ENCODE measurements around the gene RXFP3.

Gene RXFP3

DNA sequence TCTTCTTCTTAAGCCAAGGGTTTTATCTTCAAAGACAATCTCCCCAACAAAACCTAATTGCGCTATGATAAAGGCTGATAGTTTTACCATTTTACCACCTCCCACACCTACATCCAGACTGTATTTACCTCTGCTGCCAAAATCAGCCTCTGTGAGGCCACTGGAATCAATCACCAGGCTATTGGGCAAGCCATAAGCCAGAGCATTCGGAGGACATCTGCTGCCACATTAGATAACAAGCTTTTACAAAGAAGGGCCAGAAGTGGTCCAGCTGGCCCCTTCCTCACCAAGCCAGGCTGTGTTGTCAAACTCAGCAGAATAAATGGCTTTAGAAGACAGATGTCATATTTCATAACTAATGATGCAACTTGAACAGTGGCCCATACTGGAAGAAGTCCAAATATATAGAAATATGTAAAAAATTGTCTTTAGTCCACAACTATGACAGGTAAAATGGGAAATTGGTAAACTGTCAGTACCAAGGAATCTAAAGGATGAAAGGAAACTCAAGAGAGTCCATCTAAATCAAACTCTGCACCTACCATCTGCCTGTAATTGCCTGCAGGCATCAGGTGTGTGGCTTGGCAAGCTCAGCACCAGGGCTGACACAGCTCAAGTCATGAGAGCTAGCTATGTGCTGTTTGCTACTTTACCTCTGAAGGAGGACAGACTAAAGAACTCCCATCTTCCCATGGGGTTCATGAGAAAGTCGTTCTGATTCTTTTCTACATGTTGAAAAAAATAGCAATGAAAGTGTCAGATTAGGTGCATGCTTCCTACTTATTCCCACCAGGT is 32.2 kb downstream of the RXFP3 start:
- no peak overlapping the region for H3K4me3 ChIP-seq (ENCODE audit: low read depth in 1 of 2, low read length in 2 of 2)
- H3K27me3 ChIP-seq (ENCODE audit: control insufficient read depth in 1 of 2, insufficient read depth in 2 of 2, low read length in 2 of 2), result no peaks in the 10 kb centered on the region
- no peaks in the 10 kb centered on the region for H3K36me3 ChIP-seq (ENCODE audit: insufficient read depth, low read length)
- H3K9ac ChIP-seq (ENCODE audit: low read length), result no peak overlapping the region
- no peaks in the 10 kb centered on the region for H3K4me1 ChIP-seq (ENCODE audit: insufficient read depth, low read length)
- no peaks in the 10 kb centered on the region for H3K9me3 ChIP-seq (ENCODE audit: low read length)
- H3K27ac ChIP-seq (ENCODE audit: low read depth, low read length), result no peak overlapping the region

DNA sequence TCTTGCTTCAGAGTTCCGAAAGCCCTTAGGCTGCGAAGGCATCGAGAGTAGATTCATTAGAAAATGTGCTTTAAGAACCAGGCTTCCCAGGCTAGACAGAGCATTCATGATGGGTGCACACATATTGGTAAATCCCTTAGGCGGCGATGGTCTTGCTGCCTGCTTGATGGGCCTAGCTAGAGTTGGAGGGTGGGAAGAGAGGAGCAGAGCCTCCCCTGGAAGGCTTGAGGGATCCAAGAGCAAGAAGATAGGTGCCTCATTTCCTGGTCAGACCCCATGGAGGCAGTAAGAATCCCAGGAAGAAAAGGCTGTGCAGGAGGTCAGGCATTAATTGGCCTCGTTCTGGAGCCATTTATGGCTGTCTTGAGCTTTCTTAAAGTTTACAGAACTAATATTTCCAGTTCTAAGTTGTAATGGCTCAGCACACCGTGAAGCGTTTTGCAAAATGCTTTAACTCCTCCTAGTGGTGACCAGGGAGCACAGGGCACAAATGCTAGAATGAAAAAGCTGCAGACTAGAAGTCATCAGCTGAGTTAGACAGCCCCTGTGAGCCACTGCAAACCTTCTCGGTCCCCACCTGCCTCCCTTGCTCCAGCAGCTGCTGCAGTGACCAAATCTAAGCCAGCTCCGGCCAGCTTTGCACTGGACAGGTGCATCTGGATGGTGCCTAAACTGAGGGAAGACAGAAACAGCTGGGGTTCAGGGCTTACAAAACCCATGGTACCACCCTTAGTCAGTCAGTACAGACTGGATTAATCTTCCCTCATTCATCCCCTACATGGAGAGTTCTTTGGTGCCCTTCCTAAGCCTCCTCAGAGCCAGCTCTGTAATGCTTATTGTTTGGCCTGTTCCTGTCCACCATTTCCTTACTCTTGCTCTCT is 33.6 kb downstream of the RXFP3 start:
- H3K27me3 ChIP-seq (ENCODE audit: control insufficient read depth in 1 of 2, insufficient read depth in 2 of 2, low read length in 2 of 2), result no peaks in the 10 kb centered on the region
- no peak overlapping the region for H3K4me3 ChIP-seq (ENCODE audit: low read depth in 1 of 2, low read length in 2 of 2)
- H3K4me1 ChIP-seq (ENCODE audit: insufficient read depth, low read length), result no peaks in the 10 kb centered on the region
- no peak overlapping the region for H3K9ac ChIP-seq (ENCODE audit: low read length)
- H3K27ac ChIP-seq (ENCODE audit: low read depth, low read length), result no peak overlapping the region
- no peaks in the 10 kb centered on the region for H3K9me3 ChIP-seq (ENCODE audit: low read length)
- H3K36me3 ChIP-seq (ENCODE audit: insufficient read depth, low read length), result no peaks in the 10 kb centered on the region

GRCh38 chr5:33973271-33973670 is 37.1 kb downstream of the RXFP3 start:
- peaks cover 20% of the 10 kb centered on the region for H3K4me1 ChIP-seq (ENCODE audit: insufficient read depth, low read length)
- no peaks in the 10 kb centered on the region for H3K36me3 ChIP-seq (ENCODE audit: insufficient read depth, low read length)
- H3K27me3 ChIP-seq (ENCODE audit: control insufficient read depth in 1 of 2, insufficient read depth in 2 of 2, low read length in 2 of 2), result no peaks in the 10 kb centered on the region
- no peak overlapping the region for H3K9ac ChIP-seq (ENCODE audit: low read length)
- no peak overlapping the region for H3K4me3 ChIP-seq (ENCODE audit: low read depth in 1 of 2, low read length in 2 of 2)
- no peak overlapping the region for H3K27ac ChIP-seq (ENCODE audit: low read depth, low read length)
- H3K9me3 ChIP-seq (ENCODE audit: low read length), result no peaks in the 10 kb centered on the region

DNA sequence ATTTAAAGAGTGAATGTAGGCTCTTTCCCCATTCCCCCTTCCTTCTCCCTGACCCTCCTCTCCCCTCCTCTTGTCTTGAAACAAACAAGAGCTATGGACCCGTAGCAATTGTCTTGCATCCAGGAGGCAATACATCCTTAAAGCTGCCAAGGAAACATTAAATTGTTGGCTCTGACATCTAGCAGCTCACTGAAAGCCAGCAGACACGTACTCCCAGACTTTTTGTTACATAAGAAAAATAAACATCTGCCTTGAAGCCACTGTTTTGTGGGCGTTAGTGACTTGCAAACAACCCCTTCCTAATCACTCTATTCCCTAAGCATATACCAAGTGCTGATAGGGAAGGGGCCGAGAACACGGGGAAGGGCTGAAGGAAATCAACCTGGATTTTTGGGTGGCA is 39.7 kb downstream of the RXFP3 start:
- Histone ChIP-seq H3K27me3 (ENCODE audit: control insufficient read depth in 1 of 2, insufficient read depth in 2 of 2, low read length in 2 of 2) (no peaks in the 10 kb centered on the region), H3K27ac (ENCODE audit: low read depth, low read length) (peak overlapping the region; percentile 30), H3K4me3 (ENCODE audit: low read depth in 1 of 2, low read length in 2 of 2) (no peak overlapping the region), H3K4me1 (ENCODE audit: insufficient read depth, low read length) (peaks cover 20% of the 10 kb centered on the region), H3K9ac (ENCODE audit: low read length) (no peak overlapping the region), H3K36me3 (ENCODE audit: insufficient read depth, low read length) (no peaks in the 10 kb centered on the region), H3K9me3 (ENCODE audit: low read length) (no peaks in the 10 kb centered on the region)

DNA sequence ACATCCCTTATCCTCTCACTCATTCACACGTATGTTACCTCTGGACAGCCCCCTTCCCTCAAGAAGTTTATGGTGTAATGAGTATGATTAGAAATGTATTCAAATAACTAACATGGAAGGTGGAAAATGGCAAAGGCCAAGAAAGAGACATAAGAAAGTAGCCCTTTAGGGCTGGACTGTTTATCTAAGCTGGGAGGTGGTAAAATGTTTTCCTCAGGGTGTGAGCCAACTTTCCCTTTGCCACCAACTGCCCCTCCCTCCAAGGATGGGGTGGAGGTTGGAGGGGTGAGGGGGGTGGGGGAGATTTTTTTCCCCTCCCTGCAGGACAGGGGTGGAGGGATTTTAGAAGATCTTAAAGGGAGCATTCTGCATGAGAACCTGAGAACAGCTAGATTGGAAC is 40.1 kb downstream of the RXFP3 start:
- Histone ChIP-seq H3K4me3 (ENCODE audit: low read depth in 1 of 2, low read length in 2 of 2) (no peak overlapping the region), H3K9me3 (ENCODE audit: low read length) (no peaks in the 10 kb centered on the region), H3K27me3 (ENCODE audit: control insufficient read depth in 1 of 2, insufficient read depth in 2 of 2, low read length in 2 of 2) (no peaks in the 10 kb centered on the region), H3K9ac (ENCODE audit: low read length) (no peak overlapping the region), H3K36me3 (ENCODE audit: insufficient read depth, low read length) (no peaks in the 10 kb centered on the region), H3K27ac (ENCODE audit: low read depth, low read length) (peak overlapping the region; percentile 30), H3K4me1 (ENCODE audit: insufficient read depth, low read length) (peaks cover 20% of the 10 kb centered on the region)

- no peaks in the 10 kb centered on the region for H3K36me3 ChIP-seq (ENCODE audit: insufficient read depth, low read length)
- peaks cover 20% of the 10 kb centered on the region for H3K4me1 ChIP-seq (ENCODE audit: insufficient read depth, low read length)
- H3K9ac ChIP-seq (ENCODE audit: low read length), result no peak overlapping the region
- H3K9me3 ChIP-seq (ENCODE audit: low read length), result no peaks in the 10 kb centered on the region
- H3K27me3 ChIP-seq (ENCODE audit: control insufficient read depth in 1 of 2, insufficient read depth in 2 of 2, low read length in 2 of 2), result no peaks in the 10 kb centered on the region
- H3K4me3 ChIP-seq (ENCODE audit: low read depth in 1 of 2, low read length in 2 of 2), result no peak overlapping the region
- no peak overlapping the region for H3K27ac ChIP-seq (ENCODE audit: low read depth, low read length)
Measured at GRCh38 chr5:33978306-33978705, 42.1 kb downstream of the RXFP3 start.

DNA sequence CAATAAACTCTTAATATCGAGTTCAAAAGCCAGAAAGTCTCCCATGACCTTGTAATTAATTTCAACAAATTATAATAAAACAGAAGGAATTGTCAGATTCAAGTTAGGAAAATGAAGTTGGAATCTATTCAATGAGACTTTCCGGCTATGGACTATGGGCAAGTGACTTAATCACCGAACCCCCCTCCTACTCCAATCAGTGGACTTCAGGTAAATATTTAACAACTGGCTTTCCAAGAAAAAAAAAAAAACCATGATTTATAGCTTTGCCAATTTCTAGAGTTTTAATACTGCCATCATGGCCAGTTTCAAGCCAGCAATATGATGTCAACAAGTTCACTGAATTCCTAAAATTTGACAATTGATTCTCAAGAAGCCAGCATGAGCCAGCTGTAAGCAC is 43.8 kb downstream of the RXFP3 start:
- no peak overlapping the region for H3K9ac ChIP-seq (ENCODE audit: low read length)
- no peaks in the 10 kb centered on the region for H3K9me3 ChIP-seq (ENCODE audit: low read length)
- no peaks in the 10 kb centered on the region for H3K27me3 ChIP-seq (ENCODE audit: control insufficient read depth in 1 of 2, insufficient read depth in 2 of 2, low read length in 2 of 2)
- peaks cover 20% of the 10 kb centered on the region for H3K4me1 ChIP-seq (ENCODE audit: insufficient read depth, low read length)
- no peak overlapping the region for H3K27ac ChIP-seq (ENCODE audit: low read depth, low read length)
- H3K4me3 ChIP-seq (ENCODE audit: low read depth in 1 of 2, low read length in 2 of 2), result no peak overlapping the region
- H3K36me3 ChIP-seq (ENCODE audit: insufficient read depth, low read length), result no peaks in the 10 kb centered on the region

- no peaks in the 10 kb centered on the region for H3K9me3 ChIP-seq (ENCODE audit: low read length)
- H3K4me1 ChIP-seq (ENCODE audit: insufficient read depth, low read length), result peaks cover 8% of the 10 kb centered on the region
- no peak overlapping the region for H3K27ac ChIP-seq (ENCODE audit: low read depth, low read length)
- H3K27me3 ChIP-seq (ENCODE audit: control insufficient read depth in 1 of 2, insufficient read depth in 2 of 2, low read length in 2 of 2), result no peaks in the 10 kb centered on the region
- no peak overlapping the region for H3K4me3 ChIP-seq (ENCODE audit: low read depth in 1 of 2, low read length in 2 of 2)
- no peaks in the 10 kb centered on the region for H3K36me3 ChIP-seq (ENCODE audit: insufficient read depth, low read length)
- H3K9ac ChIP-seq (ENCODE audit: low read length), result no peak overlapping the region
Measured at GRCh38 chr5:33981408-33982162, 45.4 kb downstream of the RXFP3 start.

DNA sequence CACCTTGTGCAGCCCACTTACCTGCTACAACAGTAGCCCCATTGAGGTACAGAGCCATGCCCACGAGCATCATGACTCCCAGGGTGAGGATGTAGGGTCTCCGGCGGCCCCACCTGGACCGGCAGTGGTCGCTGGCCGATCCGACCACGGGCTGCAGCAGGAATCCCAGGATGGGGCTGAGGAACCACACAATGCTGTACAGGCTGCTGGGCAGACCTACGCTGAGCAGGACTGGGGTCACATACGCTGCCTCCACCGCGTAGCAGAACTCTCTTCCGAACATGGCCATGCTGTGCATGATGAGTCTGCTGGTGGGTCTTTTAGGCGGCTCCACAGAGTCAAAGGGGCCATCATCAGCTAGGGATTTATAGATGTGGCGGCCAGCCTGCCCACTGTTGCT is 48.0 kb downstream of the RXFP3 start:
- H3K27ac ChIP-seq (ENCODE audit: low read depth, low read length), result no peak overlapping the region
- H3K4me1 ChIP-seq (ENCODE audit: insufficient read depth, low read length), result no peaks in the 10 kb centered on the region
- H3K36me3 ChIP-seq (ENCODE audit: insufficient read depth, low read length), result peaks cover 13% of the 10 kb centered on the region
- no peaks in the 10 kb centered on the region for H3K9me3 ChIP-seq (ENCODE audit: low read length)
- H3K27me3 ChIP-seq (ENCODE audit: control insufficient read depth in 1 of 2, insufficient read depth in 2 of 2, low read length in 2 of 2), result no peaks in the 10 kb centered on the region
- H3K4me3 ChIP-seq (ENCODE audit: low read depth in 1 of 2, low read length in 2 of 2), result no peak overlapping the region
- no peak overlapping the region for H3K9ac ChIP-seq (ENCODE audit: low read length)

- Histone ChIP-seq H3K4me1 (ENCODE audit: insufficient read depth, low read length) (no peaks in the 10 kb centered on the region), H3K9ac (ENCODE audit: low read length) (no peak within 1 kb of the TSS), H3K27me3 (ENCODE audit: control insufficient read depth in 1 of 2, insufficient read depth in 2 of 2, low read length in 2 of 2) (no peaks in the 10 kb centered on the region), H3K9me3 (ENCODE audit: low read length) (no peaks in the 10 kb centered on the region), H3K4me3 (ENCODE audit: low read depth in 1 of 2, low read length in 2 of 2) (no peak within 1 kb of the TSS), H3K27ac (ENCODE audit: low read depth, low read length) (no peak within 1 kb of the TSS), H3K36me3 (ENCODE audit: insufficient read depth, low read length) (peaks cover 14% of the 10 kb centered on the region)
Measured at GRCh38 chr5:33984671-33985124, 48.5 kb downstream of the RXFP3 start, which contains the start of gene SLC45A2. Gene SLC45A2, minus strand, starts transcription at chr5:33984693. Its CDS starts 110 bp downstream, at chr5:33984583.

- H3K27ac ChIP-seq (ENCODE audit: low read depth, low read length), result no peak overlapping the region
- H3K36me3 ChIP-seq (ENCODE audit: insufficient read depth, low read length), result peaks cover 14% of the 10 kb centered on the region
- H3K4me1 ChIP-seq (ENCODE audit: insufficient read depth, low read length), result no peaks in the 10 kb centered on the region
- no peaks in the 10 kb centered on the region for H3K27me3 ChIP-seq (ENCODE audit: control insufficient read depth in 1 of 2, insufficient read depth in 2 of 2, low read length in 2 of 2)
- no peaks in the 10 kb centered on the region for H3K9me3 ChIP-seq (ENCODE audit: low read length)
- H3K9ac ChIP-seq (ENCODE audit: low read length), result no peak overlapping the region
- H3K4me3 ChIP-seq (ENCODE audit: low read depth in 1 of 2, low read length in 2 of 2), result no peak overlapping the region
Measured at GRCh38 chr5:33985447-33985846, 49.3 kb downstream of the RXFP3 start.
